ENCODE results near the gene ARHGAP40.

The ARHGAP40 gene

DNA sequence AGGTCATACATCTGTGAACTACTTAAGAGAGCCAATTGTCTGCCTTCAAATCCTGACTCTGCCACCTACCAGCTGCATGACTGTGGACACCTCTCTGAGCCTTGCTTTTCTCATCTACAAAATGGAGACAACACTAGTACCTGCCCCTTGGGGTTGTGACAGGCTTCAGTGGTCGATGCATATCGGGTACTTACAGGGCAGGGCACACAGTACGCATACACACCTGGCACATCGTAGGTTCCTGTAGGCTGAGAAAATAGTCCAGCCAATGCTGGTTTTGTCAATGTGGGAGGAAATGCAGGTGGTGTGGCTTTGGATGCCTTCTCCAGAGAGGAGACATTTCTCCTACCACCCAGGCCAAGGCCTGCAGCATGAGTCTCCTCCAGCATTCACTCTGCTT is 18.3 kb upstream of the ARHGAP40 start:
- no peak overlapping the region for H3K9ac ChIP-seq (ENCODE audit: low read length)
- H3K9me3 ChIP-seq (ENCODE audit: low read length): no peaks in the 10 kb centered on the region
- no peak overlapping the region for H3K4me2 ChIP-seq (ENCODE audit: low read length)
- H3K4me3 ChIP-seq (ENCODE audit: low read depth, low read length, poor library complexity, severe bottlenecking): no peak overlapping the region
- H3F3A ChIP-seq (ENCODE audit: insufficient read depth, low read length): no peaks in the 10 kb centered on the region
- H3K27ac ChIP-seq (ENCODE audit: low read depth, low read length, poor library complexity, severe bottlenecking): no peak overlapping the region
- H3K27me3 ChIP-seq (ENCODE audit: insufficient read depth, low read length): peaks cover 21% of the 10 kb centered on the region; the same call in 1 of the 2 replicates
- no peaks in the 10 kb centered on the region for H3K36me3 ChIP-seq (ENCODE audit: insufficient read depth, low read length)
- H3K9me2 ChIP-seq (ENCODE audit: low read depth, low read length): no peaks in the 10 kb centered on the region
- TF ChIP-seq EZH2 (IDR thresholded peaks at IDR 0.05; ENCODE audit: borderline replicate concordance, low read length): no peak
- TF ChIP-seq, protein P1, sequence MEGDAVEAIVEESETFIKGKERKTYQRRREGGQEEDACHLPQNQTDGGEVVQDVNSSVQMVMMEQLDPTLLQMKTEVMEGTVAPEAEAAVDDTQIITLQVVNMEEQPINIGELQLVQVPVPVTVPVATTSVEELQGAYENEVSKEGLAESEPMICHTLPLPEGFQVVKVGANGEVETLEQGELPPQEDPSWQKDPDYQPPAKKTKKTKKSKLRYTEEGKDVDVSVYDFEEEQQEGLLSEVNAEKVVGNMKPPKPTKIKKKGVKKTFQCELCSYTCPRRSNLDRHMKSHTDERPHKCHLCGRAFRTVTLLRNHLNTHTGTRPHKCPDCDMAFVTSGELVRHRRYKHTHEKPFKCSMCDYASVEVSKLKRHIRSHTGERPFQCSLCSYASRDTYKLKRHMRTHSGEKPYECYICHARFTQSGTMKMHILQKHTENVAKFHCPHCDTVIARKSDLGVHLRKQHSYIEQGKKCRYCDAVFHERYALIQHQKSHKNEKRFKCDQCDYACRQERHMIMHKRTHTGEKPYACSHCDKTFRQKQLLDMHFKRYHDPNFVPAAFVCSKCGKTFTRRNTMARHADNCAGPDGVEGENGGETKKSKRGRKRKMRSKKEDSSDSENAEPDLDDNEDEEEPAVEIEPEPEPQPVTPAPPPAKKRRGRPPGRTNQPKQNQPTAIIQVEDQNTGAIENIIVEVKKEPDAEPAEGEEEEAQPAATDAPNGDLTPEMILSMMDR (IDR thresholded peaks at IDR 0.05; ENCODE audit: low read length): no peak
- no peaks in the 10 kb centered on the region for H3K79me2 ChIP-seq (ENCODE audit: insufficient read depth, low read length)
- no peaks in the 10 kb centered on the region for H3K4me1 ChIP-seq (ENCODE audit: insufficient read depth, low read length, severe bottlenecking)
- H2AFZ ChIP-seq (ENCODE audit: low read length): no peak overlapping the region
- no peaks in the 10 kb centered on the region for H4K20me1 ChIP-seq (ENCODE audit: insufficient read depth, low read length)

- no peaks in the 10 kb centered on the region for H4K20me1 ChIP-seq (ENCODE audit: insufficient read depth, low read length)
- TF ChIP-seq, protein P1 (IDR thresholded peaks at IDR 0.05; ENCODE audit: low read length): no peak
- no peak for TF ChIP-seq EZH2 (IDR thresholded peaks at IDR 0.05; ENCODE audit: borderline replicate concordance, low read length)
- no peak overlapping the region for H3K4me2 ChIP-seq (ENCODE audit: low read length)
- peaks cover 21% of the 10 kb centered on the region; the same call in 1 of the 2 replicates for H3K27me3 ChIP-seq (ENCODE audit: insufficient read depth, low read length)
- H3K9me3 ChIP-seq (ENCODE audit: low read length): no peaks in the 10 kb centered on the region
- H3K4me3 ChIP-seq (ENCODE audit: low read depth, low read length, poor library complexity, severe bottlenecking): no peak overlapping the region
- no peak overlapping the region for H3K9ac ChIP-seq (ENCODE audit: low read length)
- no peaks in the 10 kb centered on the region for H3K9me2 ChIP-seq (ENCODE audit: low read depth, low read length)
- no peaks in the 10 kb centered on the region for H3K4me1 ChIP-seq (ENCODE audit: insufficient read depth, low read length, severe bottlenecking)
- no peaks in the 10 kb centered on the region for H3K79me2 ChIP-seq (ENCODE audit: insufficient read depth, low read length)
- H3K36me3 ChIP-seq (ENCODE audit: insufficient read depth, low read length): no peaks in the 10 kb centered on the region
- H2AFZ ChIP-seq (ENCODE audit: low read length): no peak overlapping the region
- H3F3A ChIP-seq (ENCODE audit: insufficient read depth, low read length): no peaks in the 10 kb centered on the region
- no peak overlapping the region for H3K27ac ChIP-seq (ENCODE audit: low read depth, low read length, poor library complexity, severe bottlenecking)
These were observed 17.4 kb upstream of the ARHGAP40 start for GRCh38 chr20:38584099-38584763.

GRCh38 chr20:38585404-38586180 is 16.0 kb upstream of the ARHGAP40 start:
- no peak overlapping the region for H2AFZ ChIP-seq (ENCODE audit: low read length)
- no peaks in the 10 kb centered on the region for H3K9me3 ChIP-seq (ENCODE audit: low read length)
- no peaks in the 10 kb centered on the region for H3K4me1 ChIP-seq (ENCODE audit: insufficient read depth, low read length, severe bottlenecking)
- peaks cover 15% of the 10 kb centered on the region; the same call in 1 of the 2 replicates for H3K27me3 ChIP-seq (ENCODE audit: insufficient read depth, low read length)
- TF ChIP-seq, protein P1 (IDR thresholded peaks at IDR 0.05; ENCODE audit: low read length): no peak
- TF ChIP-seq EZH2 (IDR thresholded peaks at IDR 0.05; ENCODE audit: borderline replicate concordance, low read length): no peak
- no peaks in the 10 kb centered on the region for H3K79me2 ChIP-seq (ENCODE audit: insufficient read depth, low read length)
- no peak overlapping the region for H3K4me2 ChIP-seq (ENCODE audit: low read length)
- no peaks in the 10 kb centered on the region for H3K9me2 ChIP-seq (ENCODE audit: low read depth, low read length)
- H4K20me1 ChIP-seq (ENCODE audit: insufficient read depth, low read length): no peaks in the 10 kb centered on the region
- H3K4me3 ChIP-seq (ENCODE audit: low read depth, low read length, poor library complexity, severe bottlenecking): no peak overlapping the region
- H3K27ac ChIP-seq (ENCODE audit: low read depth, low read length, poor library complexity, severe bottlenecking): no peak overlapping the region
- no peak overlapping the region for H3K9ac ChIP-seq (ENCODE audit: low read length)
- H3F3A ChIP-seq (ENCODE audit: insufficient read depth, low read length): no peaks in the 10 kb centered on the region
- no peaks in the 10 kb centered on the region for H3K36me3 ChIP-seq (ENCODE audit: insufficient read depth, low read length)

Measured in OCI-LY1 (cell line).